K562 (cell line): ENCODE measurements around the gene ERCC2. TPM values are rescaled to one million over a fixed set of nuclear protein-coding genes. Genes with fewer than 3 reads are reported as not detected.
A peak's percentile ranks its signal among the peaks of the same experiment; 100 is the strongest.

ENCODE experiments used
- CBX8 ChIP-seq: fragments of 200-600 bp; sonication (generic); IDR thresholded peaks from 2 replicates; pipeline ENCODE4 v1.6.1; 2012; ENCODE audit warnings: borderline replicate concordance, mixed run types, low read depth, mild to moderate bottlenecking, moderate library complexity, mixed read lengths, low read length, control low read depth, inconsistent platforms; ENCODE audit not compliant: poor library complexity, severe bottlenecking; ENCODE audit errors: extremely low read depth
- CEBPB ChIP-seq: fragments of 450-650 bp; IDR thresholded peaks from 2 replicates; pipeline ENCODE4 v1.6.1; 2016; ENCODE audit warnings: missing genetic modification characterization, missing compliant biosample characterization
- CHD4 ChIP-seq: fragments of 200-600 bp; sonication (generic); IDR thresholded peaks from 3 replicates; pipeline ENCODE4 v1.6.1; 2012; ENCODE audit warnings: low read depth, mild to moderate bottlenecking, mixed read lengths, low read length, inconsistent platforms; ENCODE audit not compliant: insufficient read depth, insufficient replicate concordance, poor library complexity, severe bottlenecking
- CREM ChIP-seq: IDR thresholded peaks from 2 replicates; pipeline ENCODE4 v1.6.1; 2014; ENCODE audit warnings: antibody characterized with exemption, low read depth
- EGR1 ChIP-seq: fragments of 450-650 bp; conservative IDR thresholded peaks from 2 replicates; pipeline ENCODE4 v1.6.1; 2017; ENCODE audit warnings: mild to moderate bottlenecking
- HNRNPLL ChIP-seq: fragments of 200-400 bp; formaldehyde crosslinking; IDR thresholded peaks from 2 replicates; pipeline ENCODE4 v1.6.1; 2017; ENCODE audit warnings: low read length, low read depth, mild to moderate bottlenecking; ENCODE audit not compliant: poor library complexity, severe bottlenecking
- IRF2 ChIP-seq: sonication (generic); formaldehyde crosslinking; IDR thresholded peaks from 2 replicates; pipeline ENCODE4 v1.8.1; 2022; ENCODE audit warnings: mild to moderate bottlenecking, missing genetic modification reagents
- KHSRP ChIP-seq: fragments of 450-650 bp; IDR thresholded peaks from 2 replicates; pipeline ENCODE4 v1.6.1; 2017
- KLF16 ChIP-seq: IDR thresholded peaks from 2 replicates; pipeline ENCODE4 v1.6.1; 2016; ENCODE audit warnings: antibody characterized with exemption
- LEF1 ChIP-seq: fragments of 450-650 bp; IDR thresholded peaks from 2 replicates; pipeline ENCODE4 v1.6.1; 2016; ENCODE audit warnings: mild to moderate bottlenecking
- MEIS2 ChIP-seq: fragments of 450-650 bp; IDR thresholded peaks from 2 replicates; pipeline ENCODE4 v1.6.1; 2014; ENCODE audit warnings: mild to moderate bottlenecking; ENCODE audit not compliant: partially characterized antibody
- NFRKB ChIP-seq: fragments of 450-650 bp; IDR thresholded peaks from 2 replicates; pipeline ENCODE4 v1.6.1; 2016; ENCODE audit warnings: low read depth
- NR4A1 ChIP-seq, 2 experiments: fragments of 250-450 bp in 1 of 2; fragments of 450-650 bp in 1 of 2; sonication (Bioruptor Pico) in 1 of 2; IDR thresholded peaks; 2 replicates each; pipeline versions ENCODE4 v1.4.0 to v1.6.1; 2016 to 2020; ENCODE audit warnings: mild to moderate bottlenecking in 2 of 2, missing compliant biosample characterization in 1 of 2, missing genetic modification characterization in 1 of 2, moderate library complexity in 1 of 2
- SIN3B ChIP-seq: fragments of 450-650 bp; IDR thresholded peaks from 2 replicates; pipeline ENCODE4 v1.6.1; 2017; ENCODE audit warnings: low read depth, mild to moderate bottlenecking, moderate library complexity
- SP2 ChIP-seq: IDR thresholded peaks from 2 replicates; pipeline ENCODE4 v1.6.1; 2011; ENCODE audit warnings: mild to moderate bottlenecking, low read depth, low read length, moderate library complexity; ENCODE audit not compliant: poor library complexity, severe bottlenecking; ENCODE audit errors: extremely low read depth
- TAL1 ChIP-seq: fragments of 450-650 bp; IDR thresholded peaks from 2 replicates; pipeline ENCODE4 v1.6.1; 2016; ENCODE audit warnings: mild to moderate bottlenecking
- TBL1XR1 ChIP-seq, 2 experiments: IDR thresholded peaks; 2 replicates each; pipeline ENCODE4 v1.6.1; 2012; ENCODE audit warnings: improper control_type of control experiment in 2 of 2, low read length in 2 of 2, mild to moderate bottlenecking in 1 of 2
- TGIF2 ChIP-seq: sonication (generic); formaldehyde crosslinking; IDR thresholded peaks from 2 replicates; pipeline ENCODE4 v1.8.1; 2022; ENCODE audit warnings: mild to moderate bottlenecking, missing genetic modification reagents, moderate library complexity
- UBTF ChIP-seq, 2 experiments: IDR thresholded peaks; 2 replicates each; pipeline ENCODE4 v1.6.1; 2012; ENCODE audit warnings: improper control_type of control experiment in 2 of 2, low read depth in 2 of 2, low read length in 2 of 2, borderline replicate concordance in 1 of 2
- ZNF134 ChIP-seq: fragments of 250-450 bp; sonication (Bioruptor Pico); conservative IDR thresholded peaks from 2 replicates; pipeline ENCODE4 v1.4.0; 2020
- ZNF57 ChIP-seq: fragments of 450-650 bp; formaldehyde crosslinking; IDR thresholded peaks from 2 replicates; pipeline ENCODE4 v1.4.0; 2020; ENCODE audit warnings: mild to moderate bottlenecking, moderate library complexity
- ZNF592 ChIP-seq: fragments of 450-650 bp; IDR thresholded peaks from 2 replicates; pipeline ENCODE4 v1.6.1; 2017; ENCODE audit warnings: antibody characterized with exemption, mild to moderate bottlenecking
- ZNF668 ChIP-seq: fragments of 250-450 bp; sonication (Bioruptor Pico); IDR thresholded peaks from 2 replicates; pipeline ENCODE4 v1.8.0; 2022; ENCODE audit warnings: mild to moderate bottlenecking, inconsistent platforms
- polyA plus RNA-seq, 8 experiments: library from polyadenylated mRNA; depleted of rRNA in 4 of 8; stranded (reverse) in 5 of 8; unstranded in 3 of 8; fragments of >200 nt; fragmentation: Nextera tagmentation in 2 of 8; fragmentation: Illumina TruSeq in 1 of 8; extraction: Ambion mirVana in 2 of 8; extraction: Trizol in 1 of 8; gene quantifications; 2 replicates each; pipeline versions ENCODE4 v1.2.1 to v1.2.3, GENCODE V29; 2011 to 2014; ENCODE audit warnings: inconsistent platforms in 1 of 8, missing spikeins in 1 of 8
- total RNA-seq, 7 experiments: library from RNA; depleted of rRNA in 6 of 7; stranded (reverse); fragments of >200 nt in 6 of 7; fragmentation: Illumina TruSeq in 2 of 7; extraction: Trizol in 2 of 7; gene quantifications; 2 replicates each; pipeline versions ENCODE4 v1.2.1 to v1.2.3, GENCODE V29; 2011 to 2021; ENCODE audit warnings: low replicate concordance in 1 of 7

Gene ERCC2
- total and polyA plus RNA-seq, 9 of the 15 experiments (the other 6 are each of a cell fraction or from before 2014, with no cell fraction given), result 2.2 to 55.9 (median 23.4) TPM

GRCh38 chr19:45403781-45404556 lies 33.6 kb upstream of the ERCC2 start (continued):
- TF ChIP-seq ZNF592, result no peak
- TF ChIP-seq HNRNPLL, result no peak
- TF ChIP-seq UBTF (IDR thresholded peaks at IDR 0.05; ENCODE audit: borderline replicate concordance in 1 of 2, low read depth in 2 of 2, low read length in 2 of 2), result no peak
- TF ChIP-seq SIN3B, result no peak
- no peak for TF ChIP-seq ZNF57 (CRISPR knock-in tag)
- TF ChIP-seq ZNF134 (CRISPR knock-in tag), result no peak
- TF ChIP-seq KLF16, result no peak
- peak; percentile 24; the same call in 1 of the 2 replicates for TF ChIP-seq CREM
- TF ChIP-seq CHD4, result no peak
- TF ChIP-seq TAL1, result no peak
- TF ChIP-seq TBL1XR1 (IDR thresholded peaks at IDR 0.05; ENCODE audit: low read length in 2 of 2), result peak in 1 of 2 experiments; percentile 84; a peak in 2 of 4 replicates
- TF ChIP-seq NFRKB, result no peak
- no peak for TF ChIP-seq IRF2 (CRISPR knock-in tag)
- TF ChIP-seq KHSRP, result no peak
- no peak for TF ChIP-seq CBX8
- TF ChIP-seq MEIS2, result no peak
- TF ChIP-seq NR4A1 (CRISPR knock-in tag; IDR thresholded peaks at IDR 0.05), result no peak
- no peak for TF ChIP-seq NR4A1 (tag; IDR thresholded peaks at IDR 0.05)
- no peak for TF ChIP-seq TGIF2 (CRISPR knock-in tag)
- peak; percentile 88 for TF ChIP-seq EGR1
- no peak for TF ChIP-seq SP2
- TF ChIP-seq CEBPB, result 0 out of 2 replicates have a peak, but pooled peaks have one; percentile 16
- peak; percentile 25; the same call in 1 of the 2 replicates for TF ChIP-seq LEF1
- TF ChIP-seq ZNF668 (CRISPR knock-in tag), result no peak
